HEK293 (cell line): ENCODE data around the gene SLC30A7.

Source experiments
- CTCF ChIA-PET: fragments of 350-600 bp; formaldehyde crosslinking; extraction: SDS; loops from one replicate; lab custom pipeline; 2021; ENCODE audit warnings: antibody characterized with exemption; lab: Yijun Ruan, JAX
- POLR2A ChIA-PET: fragments of 300-600 bp; formaldehyde crosslinking; extraction: SDS; loops from one replicate; lab custom pipeline; 2020; ENCODE audit warnings: antibody characterized with exemption, inconsistent platforms; lab: Yijun Ruan, JAX
- H3K27ac ChIP-seq: fragments of 200-500 bp; sonication (Bioruptor generic); 2 replicates; pipeline ENCODE4 v1.5.1; 2014; ENCODE audit warnings: low read depth, low read length, control low read depth, inconsistent platforms; ENCODE audit errors: extremely low read depth
- H3K36me3 ChIP-seq, 2 experiments: fragments of 200-500 bp in 1 of 2; sonication (Bioruptor generic) in 1 of 2; 1 replicate in 1 of 2; 2 replicates in 1 of 2; pipeline ENCODE4 v1.5.1; 2014 to 2017; ENCODE audit warnings: inconsistent platforms in 2 of 2, low read length in 2 of 2; ENCODE audit not compliant: control insufficient read depth in 2 of 2, insufficient read depth in 1 of 2
- H3K4me1 ChIP-seq: fragments of 200-500 bp; sonication (Bioruptor generic); 2 replicates; pipeline ENCODE4 v1.5.1; 2014; ENCODE audit warnings: mild to moderate bottlenecking, low read length, inconsistent platforms; ENCODE audit not compliant: control insufficient read depth, insufficient read depth
- H3K4me3 ChIP-seq: 2 replicates; pipeline ENCODE4 v1.5.1; 2011; ENCODE audit warnings: low read depth, mild to moderate bottlenecking, control low read depth, low read length, moderate library complexity
- H3K9me3 ChIP-seq: fragments of 200-500 bp; sonication (Bioruptor generic); 2 replicates; pipeline ENCODE4 v1.5.1; 2014; ENCODE audit warnings: low read depth, low read length, inconsistent platforms; ENCODE audit not compliant: control insufficient read depth, insufficient read depth
- PRDM1 ChIP-seq: fragments of 450-650 bp; formaldehyde crosslinking; IDR thresholded peaks from 2 replicates; pipeline ENCODE4; 2016; ENCODE audit warnings: missing biosample characterization, missing genetic modification characterization
- RBAK ChIP-seq: fragments of 450-650 bp; formaldehyde crosslinking; IDR thresholded peaks from 2 replicates; pipeline ENCODE4 v1.5.1; 2016; ENCODE audit warnings: missing biosample characterization, missing genetic modification characterization
- ZNF48 ChIP-seq: fragments of 450-650 bp; formaldehyde crosslinking; IDR thresholded peaks from 2 replicates; pipeline ENCODE4 v1.5.1; 2016; ENCODE audit warnings: missing biosample characterization, missing genetic modification characterization
- ZNF558 ChIP-seq: fragments of 450-650 bp; formaldehyde crosslinking; IDR thresholded peaks from 2 replicates; pipeline ENCODE4 v1.5.1; 2016; ENCODE audit warnings: missing biosample characterization, missing genetic modification characterization
- ZNF560 ChIP-seq: fragments of 450-650 bp; formaldehyde crosslinking; IDR thresholded peaks from 2 replicates; pipeline ENCODE4 v1.5.1; 2017; ENCODE audit warnings: missing biosample characterization, missing genetic modification characterization, borderline replicate concordance
- ZNF600 ChIP-seq: fragments of 450-650 bp; formaldehyde crosslinking; IDR thresholded peaks from 2 replicates; pipeline ENCODE4 v1.5.1; 2016; ENCODE audit warnings: missing biosample characterization, missing genetic modification characterization
- ZNF664 ChIP-seq: fragments of 450-650 bp; formaldehyde crosslinking; IDR thresholded peaks from 2 replicates; pipeline ENCODE4 v1.5.1; 2016; ENCODE audit warnings: missing biosample characterization, missing genetic modification characterization
- TF ChIP-seq, protein P1 (sequence below): fragments of 450-650 bp; formaldehyde crosslinking; IDR thresholded peaks from 2 replicates; pipeline ENCODE4 v1.5.1; 2016; ENCODE audit warnings: missing biosample characterization, missing genetic modification characterization, borderline replicate concordance
- TF ChIP-seq, protein P2 (sequence below): fragments of 450-650 bp; formaldehyde crosslinking; IDR thresholded peaks from 2 replicates; pipeline ENCODE4 v1.5.1; 2017; ENCODE audit warnings: missing biosample characterization, missing genetic modification characterization
- TF ChIP-seq, protein P3 (sequence below): fragments of 450-650 bp; IDR thresholded peaks from 2 replicates; pipeline ENCODE4 v1.5.1; 2018; ENCODE audit warnings: missing biosample characterization, mild to moderate bottlenecking, missing genetic modification characterization
- TF ChIP-seq, protein P4 (sequence below): fragments of 450-650 bp; formaldehyde crosslinking; IDR thresholded peaks from 2 replicates; pipeline ENCODE4 v1.5.1; 2016; ENCODE audit warnings: missing biosample characterization, missing genetic modification characterization, low read depth
- TF ChIP-seq, protein P5 (sequence below): fragments of 450-650 bp; formaldehyde crosslinking; IDR thresholded peaks from 2 replicates; pipeline ENCODE4 v1.5.1; 2016; ENCODE audit warnings: missing biosample characterization, missing genetic modification characterization

SLC30A7 gene

DNA sequence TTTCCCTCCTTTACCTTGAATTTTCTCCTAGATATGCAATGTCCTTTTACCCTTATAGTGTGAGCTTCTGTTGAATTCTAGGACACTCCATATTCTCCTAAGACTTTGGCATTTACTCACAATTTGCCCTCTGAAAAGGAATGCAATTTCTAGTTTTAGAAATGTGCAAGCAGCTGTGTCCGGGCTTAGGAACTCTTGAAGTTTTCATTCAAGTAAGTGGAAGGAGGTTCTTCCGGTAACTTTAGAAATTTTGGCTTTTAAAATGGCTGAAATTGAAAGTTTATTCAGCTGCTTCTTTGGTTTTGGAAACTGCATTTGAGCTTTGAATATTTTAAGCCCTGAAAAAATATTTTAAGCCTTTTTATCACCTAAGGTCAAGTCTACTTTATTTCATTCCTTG, 73.4 kb downstream of the SLC30A7 start (continued):
- TF ChIP-seq, protein P1, sequence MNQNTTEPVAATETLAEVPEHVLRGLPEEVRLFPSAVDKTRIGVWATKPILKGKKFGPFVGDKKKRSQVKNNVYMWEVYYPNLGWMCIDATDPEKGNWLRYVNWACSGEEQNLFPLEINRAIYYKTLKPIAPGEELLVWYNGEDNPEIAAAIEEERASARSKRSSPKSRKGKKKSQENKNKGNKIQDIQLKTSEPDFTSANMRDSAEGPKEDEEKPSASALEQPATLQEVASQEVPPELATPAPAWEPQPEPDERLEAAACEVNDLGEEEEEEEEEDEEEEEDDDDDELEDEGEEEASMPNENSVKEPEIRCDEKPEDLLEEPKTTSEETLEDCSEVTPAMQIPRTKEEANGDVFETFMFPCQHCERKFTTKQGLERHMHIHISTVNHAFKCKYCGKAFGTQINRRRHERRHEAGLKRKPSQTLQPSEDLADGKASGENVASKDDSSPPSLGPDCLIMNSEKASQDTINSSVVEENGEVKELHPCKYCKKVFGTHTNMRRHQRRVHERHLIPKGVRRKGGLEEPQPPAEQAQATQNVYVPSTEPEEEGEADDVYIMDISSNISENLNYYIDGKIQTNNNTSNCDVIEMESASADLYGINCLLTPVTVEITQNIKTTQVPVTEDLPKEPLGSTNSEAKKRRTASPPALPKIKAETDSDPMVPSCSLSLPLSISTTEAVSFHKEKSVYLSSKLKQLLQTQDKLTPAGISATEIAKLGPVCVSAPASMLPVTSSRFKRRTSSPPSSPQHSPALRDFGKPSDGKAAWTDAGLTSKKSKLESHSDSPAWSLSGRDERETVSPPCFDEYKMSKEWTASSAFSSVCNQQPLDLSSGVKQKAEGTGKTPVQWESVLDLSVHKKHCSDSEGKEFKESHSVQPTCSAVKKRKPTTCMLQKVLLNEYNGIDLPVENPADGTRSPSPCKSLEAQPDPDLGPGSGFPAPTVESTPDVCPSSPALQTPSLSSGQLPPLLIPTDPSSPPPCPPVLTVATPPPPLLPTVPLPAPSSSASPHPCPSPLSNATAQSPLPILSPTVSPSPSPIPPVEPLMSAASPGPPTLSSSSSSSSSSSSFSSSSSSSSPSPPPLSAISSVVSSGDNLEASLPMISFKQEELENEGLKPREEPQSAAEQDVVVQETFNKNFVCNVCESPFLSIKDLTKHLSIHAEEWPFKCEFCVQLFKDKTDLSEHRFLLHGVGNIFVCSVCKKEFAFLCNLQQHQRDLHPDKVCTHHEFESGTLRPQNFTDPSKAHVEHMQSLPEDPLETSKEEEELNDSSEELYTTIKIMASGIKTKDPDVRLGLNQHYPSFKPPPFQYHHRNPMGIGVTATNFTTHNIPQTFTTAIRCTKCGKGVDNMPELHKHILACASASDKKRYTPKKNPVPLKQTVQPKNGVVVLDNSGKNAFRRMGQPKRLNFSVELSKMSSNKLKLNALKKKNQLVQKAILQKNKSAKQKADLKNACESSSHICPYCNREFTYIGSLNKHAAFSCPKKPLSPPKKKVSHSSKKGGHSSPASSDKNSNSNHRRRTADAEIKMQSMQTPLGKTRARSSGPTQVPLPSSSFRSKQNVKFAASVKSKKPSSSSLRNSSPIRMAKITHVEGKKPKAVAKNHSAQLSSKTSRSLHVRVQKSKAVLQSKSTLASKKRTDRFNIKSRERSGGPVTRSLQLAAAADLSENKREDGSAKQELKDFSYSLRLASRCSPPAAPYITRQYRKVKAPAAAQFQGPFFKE (tag by site-specific recombination) = no peak
- TF ChIP-seq ZNF560 (tag by site-specific recombination) (no peak), ZNF48 (no peak), RBAK (no peak), ZNF600 (tag by site-specific recombination) (no peak)
- TF ChIP-seq, protein P2, sequence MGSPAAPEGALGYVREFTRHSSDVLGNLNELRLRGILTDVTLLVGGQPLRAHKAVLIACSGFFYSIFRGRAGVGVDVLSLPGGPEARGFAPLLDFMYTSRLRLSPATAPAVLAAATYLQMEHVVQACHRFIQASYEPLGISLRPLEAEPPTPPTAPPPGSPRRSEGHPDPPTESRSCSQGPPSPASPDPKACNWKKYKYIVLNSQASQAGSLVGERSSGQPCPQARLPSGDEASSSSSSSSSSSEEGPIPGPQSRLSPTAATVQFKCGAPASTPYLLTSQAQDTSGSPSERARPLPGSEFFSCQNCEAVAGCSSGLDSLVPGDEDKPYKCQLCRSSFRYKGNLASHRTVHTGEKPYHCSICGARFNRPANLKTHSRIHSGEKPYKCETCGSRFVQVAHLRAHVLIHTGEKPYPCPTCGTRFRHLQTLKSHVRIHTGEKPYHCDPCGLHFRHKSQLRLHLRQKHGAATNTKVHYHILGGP (tag by site-specific recombination) = no peak
- TF ChIP-seq, protein P3, sequence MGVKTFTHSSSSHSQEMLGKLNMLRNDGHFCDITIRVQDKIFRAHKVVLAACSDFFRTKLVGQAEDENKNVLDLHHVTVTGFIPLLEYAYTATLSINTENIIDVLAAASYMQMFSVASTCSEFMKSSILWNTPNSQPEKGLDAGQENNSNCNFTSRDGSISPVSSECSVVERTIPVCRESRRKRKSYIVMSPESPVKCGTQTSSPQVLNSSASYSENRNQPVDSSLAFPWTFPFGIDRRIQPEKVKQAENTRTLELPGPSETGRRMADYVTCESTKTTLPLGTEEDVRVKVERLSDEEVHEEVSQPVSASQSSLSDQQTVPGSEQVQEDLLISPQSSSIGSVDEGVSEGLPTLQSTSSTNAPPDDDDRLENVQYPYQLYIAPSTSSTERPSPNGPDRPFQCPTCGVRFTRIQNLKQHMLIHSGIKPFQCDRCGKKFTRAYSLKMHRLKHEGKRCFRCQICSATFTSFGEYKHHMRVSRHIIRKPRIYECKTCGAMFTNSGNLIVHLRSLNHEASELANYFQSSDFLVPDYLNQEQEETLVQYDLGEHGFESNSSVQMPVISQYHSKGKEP (tag by site-specific recombination) = no peak
- TF ChIP-seq, protein P4, sequence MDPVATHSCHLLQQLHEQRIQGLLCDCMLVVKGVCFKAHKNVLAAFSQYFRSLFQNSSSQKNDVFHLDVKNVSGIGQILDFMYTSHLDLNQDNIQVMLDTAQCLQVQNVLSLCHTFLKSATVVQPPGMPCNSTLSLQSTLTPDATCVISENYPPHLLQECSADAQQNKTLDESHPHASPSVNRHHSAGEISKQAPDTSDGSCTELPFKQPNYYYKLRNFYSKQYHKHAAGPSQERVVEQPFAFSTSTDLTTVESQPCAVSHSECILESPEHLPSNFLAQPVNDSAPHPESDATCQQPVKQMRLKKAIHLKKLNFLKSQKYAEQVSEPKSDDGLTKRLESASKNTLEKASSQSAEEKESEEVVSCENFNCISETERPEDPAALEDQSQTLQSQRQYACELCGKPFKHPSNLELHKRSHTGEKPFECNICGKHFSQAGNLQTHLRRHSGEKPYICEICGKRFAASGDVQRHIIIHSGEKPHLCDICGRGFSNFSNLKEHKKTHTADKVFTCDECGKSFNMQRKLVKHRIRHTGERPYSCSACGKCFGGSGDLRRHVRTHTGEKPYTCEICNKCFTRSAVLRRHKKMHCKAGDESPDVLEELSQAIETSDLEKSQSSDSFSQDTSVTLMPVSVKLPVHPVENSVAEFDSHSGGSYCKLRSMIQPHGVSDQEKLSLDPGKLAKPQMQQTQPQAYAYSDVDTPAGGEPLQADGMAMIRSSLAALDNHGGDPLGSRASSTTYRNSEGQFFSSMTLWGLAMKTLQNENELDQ (tag by site-specific recombination) = no peak
- TF ChIP-seq, protein P5, sequence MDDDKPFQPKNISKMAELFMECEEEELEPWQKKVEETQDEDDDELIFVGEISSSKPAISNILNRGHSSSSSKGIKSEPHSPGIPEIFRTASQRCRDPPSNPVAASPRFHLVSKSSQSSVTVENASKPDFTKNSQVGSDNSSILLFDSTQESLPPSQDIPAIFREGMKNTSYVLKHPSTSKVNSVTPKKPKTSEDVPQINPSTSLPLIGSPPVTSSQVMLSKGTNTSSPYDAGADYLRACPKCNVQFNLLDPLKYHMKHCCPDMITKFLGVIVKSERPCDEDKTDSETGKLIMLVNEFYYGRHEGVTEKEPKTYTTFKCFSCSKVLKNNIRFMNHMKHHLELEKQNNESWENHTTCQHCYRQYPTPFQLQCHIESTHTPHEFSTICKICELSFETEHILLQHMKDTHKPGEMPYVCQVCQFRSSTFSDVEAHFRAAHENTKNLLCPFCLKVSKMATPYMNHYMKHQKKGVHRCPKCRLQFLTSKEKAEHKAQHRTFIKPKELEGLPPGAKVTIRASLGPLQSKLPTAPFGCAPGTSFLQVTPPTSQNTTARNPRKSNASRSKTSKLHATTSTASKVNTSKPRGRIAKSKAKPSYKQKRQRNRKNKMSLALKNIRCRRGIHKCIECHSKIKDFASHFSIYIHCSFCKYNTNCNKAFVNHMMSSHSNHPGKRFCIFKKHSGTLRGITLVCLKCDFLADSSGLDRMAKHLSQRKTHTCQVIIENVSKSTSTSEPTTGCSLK (tag by site-specific recombination) = no peak

DNA sequence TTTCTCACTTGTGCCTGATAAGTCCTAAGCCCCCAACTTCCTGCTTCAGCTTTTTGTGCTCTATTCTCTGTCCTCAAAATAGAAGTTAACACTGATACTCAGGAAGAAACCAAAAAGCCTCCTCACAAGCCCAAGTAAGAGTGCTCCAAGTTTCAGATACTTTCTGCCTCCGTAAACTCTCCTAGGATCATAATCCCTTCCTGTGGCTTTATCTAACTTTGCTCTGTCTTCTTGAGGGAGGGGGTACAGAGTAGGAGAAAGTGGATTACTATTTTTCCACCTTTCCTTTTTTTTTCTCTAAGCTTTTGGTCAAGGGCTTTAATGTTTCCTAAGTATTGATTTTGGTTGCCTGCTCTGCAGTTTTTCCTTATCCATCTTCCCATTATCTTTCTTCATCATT, 75.1 kb downstream of the SLC30A7 start:
- TF ChIP-seq ZNF558 (no peak), PRDM1 (tag by site-specific recombination) (peak; percentile 71), ZNF664 (tag by site-specific recombination) (no peak)
- Histone ChIP-seq H3K4me1 (no peaks in the 10 kb centered on the region; the same call in none of the 2 replicates), H3K27ac (no peak overlapping the region), H3K9me3 (no peaks in the 10 kb centered on the region), H3K36me3 (peaks cover 10 to 33% of the 10 kb centered on the region in 2 experiments), H3K4me3 (no peak overlapping the region)
- ChIA-PET POLR2A (no interaction called here), CTCF (interaction anchor here (0.6 kb wide), 1 partner anchor 1211 kb away, joined by 3 read pairs; no protein-coding TSS in a partner anchor)
